ENCODE data around the gene DERA.

GRCh38 chr12:15955281-15955680, 44.1 kb downstream of the DERA start:
- TF ChIP-seq CTCF (conservative IDR thresholded peaks at IDR 0.05 in 1 of 2, IDR thresholded peaks at IDR 0.05 in 1 of 2; ENCODE audit: low read depth in 1 of 2, low read length in 2 of 2) (no peak), EZH2 (IDR thresholded peaks at IDR 0.05; ENCODE audit: low read length, missing control alignments) (no peak)

Data from fibroblast of lung (primary cell).